ENCODE data around the gene PLA2R1. TPM values are rescaled to one million over a fixed set of nuclear protein-coding genes. Genes with fewer than 3 reads are reported as not detected.
"Not testable (repeated sequence)": the region's sequence is repeated elsewhere in the genome, so short reads cannot be mapped to it uniquely, and the experiment has no call there.

Gene PLA2R1
- total and polyA plus RNA-seq, 2 donors (not counting 1 experiment from before 2014, with no cell fraction given) = 8.0 to 8.3 TPM

GRCh38 chr2:160042054-160042453 lies 20.4 kb downstream of the PLA2R1 start:
- Histone ChIP-seq H3K27me3 (ENCODE audit: control insufficient read depth, insufficient read depth, low read length) (peaks cover 2% of the 10 kb centered on the region), H2AFZ (ENCODE audit: low read length) (no peak overlapping the region), H3K9ac (ENCODE audit: insufficient read depth, low read length) (no peak overlapping the region), H3K79me2 (ENCODE audit: control insufficient read depth, insufficient read depth, low read length) (no peaks in the 10 kb centered on the region), H3K4me3 (replicated peaks in 1 of 4; ENCODE audit: control extremely low read depth in 1 of 4, insufficient read depth in 1 of 4, low read depth in 3 of 4, low read length in 4 of 4) (no peak overlapping the region), H3K4me1 (ENCODE audit: control insufficient read depth, extremely low read depth, insufficient read depth, low read length) (no peaks in the 10 kb centered on the region), H3K36me3 (ENCODE audit: control insufficient read depth, insufficient read depth, low read length) (no peaks in the 10 kb centered on the region), H3K4me2 (ENCODE audit: extremely low read depth, insufficient read depth, low read length) (no peak overlapping the region), H3K9me3 (ENCODE audit: control insufficient read depth, insufficient read depth, low read depth, low read length) (no peaks in the 10 kb centered on the region), H4K20me1 (ENCODE audit: control insufficient read depth, extremely low read depth, insufficient read depth, low read length) (no peaks in the 10 kb centered on the region), H3K27ac (ENCODE audit: insufficient read depth, low read length) (no peak overlapping the region)
- no peak for DNase-seq (ENCODE audit: low read depth in 2 of 2)
- TF ChIP-seq CTCF (conservative IDR thresholded peaks at IDR 0.05 in 1 of 2, IDR thresholded peaks at IDR 0.05 in 1 of 2; ENCODE audit: low read depth in 1 of 2, low read length in 2 of 2) (no peak), EZH2 (IDR thresholded peaks at IDR 0.05; ENCODE audit: low read length, missing control alignments) (no peak)

GRCh38 chr2:160041091-160041490 lies 21.3 kb downstream of the PLA2R1 start:
- no peak overlapping the region for H3K4me3 ChIP-seq (replicated peaks in 1 of 4; ENCODE audit: control extremely low read depth in 1 of 4, insufficient read depth in 1 of 4, low read depth in 3 of 4, low read length in 4 of 4)
- no peaks in the 10 kb centered on the region for H3K36me3 ChIP-seq (ENCODE audit: control insufficient read depth, insufficient read depth, low read length)
- no peaks in the 10 kb centered on the region for H3K9me3 ChIP-seq (ENCODE audit: control insufficient read depth, insufficient read depth, low read depth, low read length)
- H3K79me2 ChIP-seq (ENCODE audit: control insufficient read depth, insufficient read depth, low read length) = no peaks in the 10 kb centered on the region
- H3K9ac ChIP-seq (ENCODE audit: insufficient read depth, low read length) = no peak overlapping the region
- no peak for DNase-seq (ENCODE audit: low read depth in 2 of 2)
- peaks cover 2% of the 10 kb centered on the region for H3K27me3 ChIP-seq (ENCODE audit: control insufficient read depth, insufficient read depth, low read length)
- H2AFZ ChIP-seq (ENCODE audit: low read length) = no peak overlapping the region
- H3K27ac ChIP-seq (ENCODE audit: insufficient read depth, low read length) = no peak overlapping the region
- H3K4me1 ChIP-seq (ENCODE audit: control insufficient read depth, extremely low read depth, insufficient read depth, low read length) = no peaks in the 10 kb centered on the region
- no peak for TF ChIP-seq CTCF (conservative IDR thresholded peaks at IDR 0.05 in 1 of 2, IDR thresholded peaks at IDR 0.05 in 1 of 2; ENCODE audit: low read depth in 1 of 2, low read length in 2 of 2)
- no peak overlapping the region for H3K4me2 ChIP-seq (ENCODE audit: extremely low read depth, insufficient read depth, low read length)
- H4K20me1 ChIP-seq (ENCODE audit: control insufficient read depth, extremely low read depth, insufficient read depth, low read length) = no peaks in the 10 kb centered on the region

- peak; percentile 81 to 91 for DNase-seq (ENCODE audit: low read depth in 2 of 2)
- Histone ChIP-seq H3K27me3 (ENCODE audit: control insufficient read depth, insufficient read depth, low read length) (peaks cover 2% of the 10 kb centered on the region), H4K20me1 (ENCODE audit: control insufficient read depth, extremely low read depth, insufficient read depth, low read length) (no peaks in the 10 kb centered on the region), H3K27ac (ENCODE audit: insufficient read depth, low read length) (no peak overlapping the region), H3K79me2 (ENCODE audit: control insufficient read depth, insufficient read depth, low read length) (no peaks in the 10 kb centered on the region), H3K36me3 (ENCODE audit: control insufficient read depth, insufficient read depth, low read length) (no peaks in the 10 kb centered on the region), H3K9ac (ENCODE audit: insufficient read depth, low read length) (no peak overlapping the region), H3K4me2 (ENCODE audit: extremely low read depth, insufficient read depth, low read length) (no peak overlapping the region), H3K9me3 (ENCODE audit: control insufficient read depth, insufficient read depth, low read depth, low read length) (no peaks in the 10 kb centered on the region), H3K4me1 (ENCODE audit: control insufficient read depth, extremely low read depth, insufficient read depth, low read length) (no peaks in the 10 kb centered on the region), H2AFZ (ENCODE audit: low read length) (no peak overlapping the region), H3K4me3 (replicated peaks in 1 of 4; ENCODE audit: control extremely low read depth in 1 of 4, insufficient read depth in 1 of 4, low read depth in 3 of 4, low read length in 4 of 4) (no peak overlapping the region)
- no peak for TF ChIP-seq CTCF (conservative IDR thresholded peaks at IDR 0.05 in 1 of 2, IDR thresholded peaks at IDR 0.05 in 1 of 2; ENCODE audit: low read depth in 1 of 2, low read length in 2 of 2)
- TF ChIP-seq EZH2 (IDR thresholded peaks at IDR 0.05; ENCODE audit: low read length, missing control alignments) = no peak
These were observed 23.1 kb downstream of the PLA2R1 start for GRCh38 chr2:160039166-160039903.

- not testable (repeated sequence) for DNase-seq (ENCODE audit: low read depth in 2 of 2); H3K27me3 ChIP-seq (ENCODE audit: control insufficient read depth, insufficient read depth, low read length); H3K9me3 ChIP-seq (ENCODE audit: control insufficient read depth, insufficient read depth, low read depth, low read length); H2AFZ ChIP-seq (ENCODE audit: low read length); H3K4me2 ChIP-seq (ENCODE audit: extremely low read depth, insufficient read depth, low read length); H3K4me3 ChIP-seq (replicated peaks in 1 of 4; ENCODE audit: control extremely low read depth in 1 of 4, insufficient read depth in 1 of 4, low read depth in 3 of 4, low read length in 4 of 4); H3K4me1 ChIP-seq (ENCODE audit: control insufficient read depth, extremely low read depth, insufficient read depth, low read length); H3K27ac ChIP-seq (ENCODE audit: insufficient read depth, low read length); H3K36me3 ChIP-seq (ENCODE audit: control insufficient read depth, insufficient read depth, low read length); H4K20me1 ChIP-seq (ENCODE audit: control insufficient read depth, extremely low read depth, insufficient read depth, low read length); H3K79me2 ChIP-seq (ENCODE audit: control insufficient read depth, insufficient read depth, low read length); H3K9ac ChIP-seq (ENCODE audit: insufficient read depth, low read length)
These were observed 23.8 kb downstream of the PLA2R1 start for GRCh38 chr2:160038662-160039061.

All from fibroblast of lung (primary cell).